Effector memory CD4-positive, alpha-beta T cell (primary cell): ENCODE results near the gene FDXR.
"Not testable (repeated sequence)": the region's sequence is repeated elsewhere in the genome, so short reads cannot be mapped to it uniquely, and the experiment has no call there.

Experiments used
- DNase-seq, 3 donors: peaks; one replicate each; pipeline ENCODE4 v3.0.0-alpha.2; 2020
- H3K27ac ChIP-seq: 2 replicates; pipeline ENCODE4 v1.7.0; 2013; ENCODE audit warnings: mild to moderate bottlenecking, low read length, moderate library complexity; ENCODE audit not compliant: insufficient read depth, poor library complexity, severe bottlenecking
- H3K27me3 ChIP-seq: replicated peaks from 2 replicates; pipeline ENCODE4 v1.7.0; 2013; ENCODE audit warnings: mild to moderate bottlenecking, low read length; ENCODE audit not compliant: insufficient read depth, control insufficient read depth, poor library complexity, severe bottlenecking
- H3K36me3 ChIP-seq: 2 replicates; pipeline ENCODE4 v1.7.0; 2013; ENCODE audit warnings: mild to moderate bottlenecking, low read length, moderate library complexity; ENCODE audit not compliant: control insufficient read depth, insufficient read depth
- H3K4me1 ChIP-seq: 2 replicates; pipeline ENCODE4 v1.7.0; 2013; ENCODE audit warnings: low read length, mild to moderate bottlenecking; ENCODE audit not compliant: control insufficient read depth, insufficient read depth, poor library complexity, severe bottlenecking
- H3K4me3 ChIP-seq: 2 replicates; pipeline ENCODE4 v1.7.0; 2013; ENCODE audit warnings: low read length, low read depth, mild to moderate bottlenecking; ENCODE audit not compliant: insufficient read depth, poor library complexity, severe bottlenecking
- H3K9me3 ChIP-seq: 2 replicates; pipeline ENCODE4 v1.7.0; 2013; ENCODE audit warnings: mild to moderate bottlenecking, low read length, moderate library complexity; ENCODE audit not compliant: control insufficient read depth

Gene FDXR

GRCh38 chr17:74916136-74916850 lies 43.5 kb upstream of the FDXR start:
- H3K9me3 ChIP-seq, result no peaks in the 10 kb centered on the region
- no peaks in the 10 kb centered on the region for H3K4me1 ChIP-seq
- no peak for DNase-seq
- no peak overlapping the region for H3K4me3 ChIP-seq
- H3K27me3 ChIP-seq, result no peaks in the 10 kb centered on the region
- H3K36me3 ChIP-seq, result no peaks in the 10 kb centered on the region
- H3K27ac ChIP-seq, result no peak overlapping the region

- H3K4me3 ChIP-seq, H3K9me3 ChIP-seq, DNase-seq, H3K27me3 ChIP-seq, H3K4me1 ChIP-seq, H3K27ac ChIP-seq, H3K36me3 ChIP-seq: not testable (repeated sequence)
Observed at GRCh38 chr17:74911423-74911822, 38.6 kb upstream of the FDXR start.

- not testable (repeated sequence) for H3K36me3 ChIP-seq, H3K9me3 ChIP-seq, H3K4me1 ChIP-seq, H3K4me3 ChIP-seq, H3K27me3 ChIP-seq, H3K27ac ChIP-seq, DNase-seq
Observed at GRCh38 chr17:74909097-74909496, 36.3 kb upstream of the FDXR start.

GRCh38 chr17:74907012-74907411 lies 34.2 kb upstream of the FDXR start:
- Histone ChIP-seq H3K9me3 (no peaks in the 10 kb centered on the region), H3K27ac (no peak overlapping the region)

GRCh38 chr17:74906214-74906793 lies 33.5 kb upstream of the FDXR start:
- H3K27me3 ChIP-seq, H3K4me1 ChIP-seq, H3K9me3 ChIP-seq, H3K36me3 ChIP-seq, DNase-seq, H3K4me3 ChIP-seq, H3K27ac ChIP-seq: not testable (repeated sequence)

More at GRCh38 chr17:74907012-74907411, 34.2 kb upstream of the FDXR start:
- Histone ChIP-seq H3K36me3 (no peaks in the 10 kb centered on the region), H3K27me3 (no peaks in the 10 kb centered on the region), H3K4me3 (no peak overlapping the region), H3K4me1 (no peaks in the 10 kb centered on the region)
- DNase-seq, result no peak

GRCh38 chr17:74904687-74905409 lies 32.1 kb upstream of the FDXR start:
- H3K36me3 ChIP-seq, result no peaks in the 10 kb centered on the region
- DNase-seq, result no peak
- no peaks in the 10 kb centered on the region for H3K4me1 ChIP-seq
- H3K27me3 ChIP-seq, result no peaks in the 10 kb centered on the region
- no peaks in the 10 kb centered on the region for H3K9me3 ChIP-seq
- no peak overlapping the region for H3K27ac ChIP-seq
- H3K4me3 ChIP-seq, result no peak overlapping the region

- Histone ChIP-seq H3K9me3 (no peaks in the 10 kb centered on the region), H3K27ac (no peak overlapping the region), H3K27me3 (no peaks in the 10 kb centered on the region), H3K36me3 (no peaks in the 10 kb centered on the region), H3K4me1 (no peaks in the 10 kb centered on the region), H3K4me3 (no peak overlapping the region)
- DNase-seq, result no peak
Observed at GRCh38 chr17:74903671-74904070, 30.9 kb upstream of the FDXR start.

- Histone ChIP-seq H3K36me3 (no peaks in the 10 kb centered on the region), H3K27ac (no peak overlapping the region), H3K9me3 (no peaks in the 10 kb centered on the region), H3K27me3 (no peaks in the 10 kb centered on the region), H3K4me1 (no peaks in the 10 kb centered on the region), H3K4me3 (no peak overlapping the region)
- DNase-seq, result no peak
Observed at GRCh38 chr17:74903034-74903433, 30.2 kb upstream of the FDXR start.

- Histone ChIP-seq H3K27me3 (no peaks in the 10 kb centered on the region), H3K36me3 (no peaks in the 10 kb centered on the region), H3K4me3 (no peak overlapping the region), H3K4me1 (no peaks in the 10 kb centered on the region), H3K27ac (no peak overlapping the region), H3K9me3 (no peaks in the 10 kb centered on the region)
- DNase-seq, result no peak
Observed at GRCh38 chr17:74901353-74902135, 28.8 kb upstream of the FDXR start.
